HG03280 (cell line): ENCODE results near the gene FKBP5.
"Not testable (repeated sequence)": the region's sequence is repeated elsewhere in the genome, so short reads cannot be mapped to it uniquely, and the experiment has no call there.

Experiments
- ATAC-seq: cut with Tn5 transposase; IDR thresholded peaks from one replicate; pipeline ENCODE4 v1.9.1; 2021; ENCODE audit warnings: mild to moderate bottlenecking, moderate library complexity; ENCODE audit not compliant: unreplicated experiment

Gene FKBP5

DNA sequence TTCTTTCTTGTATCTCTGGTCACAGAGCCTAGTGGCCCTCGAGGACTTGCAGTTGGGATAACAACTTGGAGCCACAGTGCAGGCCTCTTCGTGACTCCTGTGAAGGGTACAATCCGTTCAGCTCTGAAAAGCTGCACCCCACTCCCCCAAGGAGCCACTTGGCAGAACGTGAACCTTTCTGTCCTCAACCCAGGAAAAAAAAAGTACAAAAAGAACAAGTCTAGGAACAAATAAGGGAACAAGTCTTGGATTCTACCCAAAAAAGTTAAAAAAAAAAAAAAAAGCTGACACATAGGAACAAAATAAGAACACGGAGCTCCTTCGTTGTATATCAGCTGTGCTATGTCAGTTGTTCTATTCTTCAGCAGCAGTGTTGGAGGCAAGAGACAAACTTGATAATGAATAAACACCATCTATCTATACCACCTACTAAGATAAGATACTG lies 98.1 kb downstream of the FKBP5 start:
- ATAC-seq = no peak

- ATAC-seq = no peak
Measured at GRCh38 chr6:35589904-35590303, 98.8 kb downstream of the FKBP5 start.

GRCh38 chr6:35589201-35589739 lies 99.4 kb downstream of the FKBP5 start:
- ATAC-seq = no peak

GRCh38 chr6:35587167-35587566 lies 101.5 kb downstream of the FKBP5 start:
- ATAC-seq = no peak

- ATAC-seq = no peak
Measured at GRCh38 chr6:35586542-35586941, 102.2 kb downstream of the FKBP5 start.

GRCh38 chr6:35585658-35586057 lies 103.1 kb downstream of the FKBP5 start:
- ATAC-seq = no peak

GRCh38 chr6:35583893-35584688 lies 104.6 kb downstream of the FKBP5 start:
- ATAC-seq = no peak

- no peak for ATAC-seq
Measured at GRCh38 chr6:35582315-35582714, 106.4 kb downstream of the FKBP5 start.

DNA sequence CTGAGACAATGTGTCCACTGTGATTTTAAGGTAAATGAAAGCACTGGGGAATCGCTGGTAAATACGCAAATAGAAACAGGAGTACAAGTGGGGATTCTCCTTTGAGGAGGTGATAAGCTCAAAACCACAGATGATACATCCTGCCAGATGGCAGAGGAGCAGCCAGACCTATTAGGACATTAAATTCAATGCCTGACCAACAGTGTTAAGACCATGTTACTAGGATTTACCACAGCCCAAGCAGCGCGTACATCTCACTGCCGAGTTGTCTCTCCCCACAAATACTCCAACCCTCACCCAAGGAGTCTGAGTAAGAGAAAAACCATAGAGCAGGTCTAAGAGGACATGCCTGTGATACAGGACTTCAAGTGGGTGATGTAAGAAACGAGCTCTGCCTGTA lies 107.1 kb downstream of the FKBP5 start:
- ATAC-seq = no peak

DNA sequence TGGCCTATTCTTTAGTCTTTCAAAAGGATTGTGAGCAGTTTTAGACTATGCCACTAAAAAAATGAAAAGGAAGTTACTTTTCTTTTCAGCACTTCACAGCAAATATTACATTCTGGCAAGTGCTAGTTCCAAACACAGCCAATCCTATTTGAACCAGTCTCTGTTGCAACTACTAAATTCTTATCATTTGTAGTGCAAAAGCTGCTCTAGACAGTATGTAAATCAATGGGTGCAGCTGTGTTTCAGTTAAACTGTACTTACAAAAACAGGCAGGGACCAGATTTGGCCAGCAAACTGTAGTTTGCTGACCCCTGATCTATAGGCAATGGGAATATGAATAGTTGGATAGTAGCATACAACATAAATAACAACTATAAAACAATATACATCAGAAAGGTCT lies 107.9 kb downstream of the FKBP5 start:
- ATAC-seq = no peak

GRCh38 chr6:35576682-35577081 lies 112.0 kb downstream of the FKBP5 start:
- ATAC-seq = no peak

- ATAC-seq = no peak
Measured at GRCh38 chr6:35573495-35574110, 115.1 kb downstream of the FKBP5 start.

DNA sequence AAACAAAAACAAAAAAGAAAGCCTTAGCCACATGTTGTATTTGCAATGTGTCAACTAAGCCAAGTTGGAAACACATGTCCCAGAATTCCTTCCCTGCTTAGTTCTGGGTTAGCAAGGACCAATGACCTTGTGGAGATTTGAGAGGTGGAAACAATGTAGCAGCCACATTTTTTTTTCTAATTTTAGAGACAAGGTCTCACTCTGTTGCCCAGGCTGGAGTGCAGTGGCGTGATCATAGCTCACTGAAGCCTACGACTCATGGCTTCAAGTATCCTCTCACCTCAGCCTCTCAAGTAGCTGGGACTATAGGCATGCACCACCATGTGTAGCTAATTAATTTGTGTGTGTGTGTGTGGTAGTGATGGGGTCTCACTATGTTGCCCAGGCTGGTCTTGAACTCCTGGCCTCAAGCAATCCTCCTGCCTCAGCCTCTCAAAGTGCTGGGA lies 117.8 kb downstream of the FKBP5 start:
- not testable (repeated sequence) for ATAC-seq

GRCh38 chr6:35569011-35569461 lies 119.7 kb downstream of the FKBP5 start:
- no peak for ATAC-seq

GRCh38 chr6:35566794-35567193 lies 121.9 kb downstream of the FKBP5 start:
- ATAC-seq = no peak

GRCh38 chr6:35564733-35565132 lies 124.0 kb downstream of the FKBP5 start:
- no peak for ATAC-seq

DNA sequence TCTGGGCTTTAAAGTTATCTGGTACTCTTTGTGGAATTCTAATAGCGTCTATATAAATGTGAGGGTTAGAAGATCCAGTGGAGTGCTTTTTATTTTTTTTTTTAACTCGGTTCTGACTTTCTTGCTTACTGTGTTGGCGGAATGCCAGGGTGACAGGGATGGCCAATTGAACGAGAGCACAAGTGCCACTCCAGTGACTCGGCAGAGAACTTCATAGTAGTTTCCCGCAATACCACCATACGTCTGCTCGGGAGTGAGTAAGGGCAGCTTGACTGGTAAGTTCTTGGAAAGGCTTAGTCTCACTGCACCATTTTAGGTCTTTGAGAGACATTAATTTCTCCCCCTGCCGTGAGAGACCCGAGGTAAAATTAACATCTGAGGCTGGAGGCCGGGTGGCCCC lies 126.7 kb downstream of the FKBP5 start:
- no peak for ATAC-seq

DNA sequence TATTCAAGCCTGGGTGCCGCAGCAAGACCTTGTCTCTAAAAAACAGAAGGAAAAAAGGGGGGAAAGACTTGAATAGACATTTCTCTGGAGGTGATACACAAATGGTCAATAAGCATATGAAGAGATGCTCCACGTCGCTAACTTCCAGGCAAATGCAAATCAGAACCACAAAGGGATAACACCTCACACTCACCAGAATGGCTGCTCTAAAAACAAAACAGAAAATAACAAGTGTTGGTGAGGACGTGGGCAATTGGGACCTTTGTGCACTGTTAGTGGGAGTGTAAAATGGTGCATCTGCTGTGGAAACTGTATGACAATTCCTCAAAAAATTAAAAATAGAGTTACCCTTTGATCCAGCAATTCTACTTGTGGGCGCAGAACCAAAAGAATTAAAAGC lies 127.6 kb downstream of the FKBP5 start:
- no peak for ATAC-seq

- ATAC-seq = no peak
Measured at GRCh38 chr6:35558571-35558970, 130.1 kb downstream of the FKBP5 start.

DNA sequence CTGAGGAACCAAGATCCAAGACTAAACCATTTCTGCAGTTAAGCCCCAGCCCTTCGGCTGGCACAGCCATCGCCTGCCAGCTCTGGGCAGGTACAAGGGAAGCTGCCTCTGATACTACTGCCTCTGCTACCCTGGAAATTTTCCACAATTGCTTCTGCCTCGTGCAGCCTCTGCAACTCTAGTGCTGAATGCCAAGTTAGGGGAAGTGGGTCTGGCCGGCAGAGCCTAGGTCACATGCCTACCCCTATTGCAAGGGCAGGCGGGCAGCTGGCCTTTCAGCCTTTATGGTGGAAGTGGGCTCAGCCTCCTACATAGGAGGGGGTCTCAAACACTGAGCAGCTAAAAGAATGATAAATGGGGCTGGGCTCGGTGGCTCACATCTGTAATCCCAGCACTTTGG lies 131.5 kb downstream of the FKBP5 start:
- ATAC-seq = no peak

GRCh38 chr6:35554811-35555210 lies 133.9 kb downstream of the FKBP5 start:
- ATAC-seq = no peak

DNA sequence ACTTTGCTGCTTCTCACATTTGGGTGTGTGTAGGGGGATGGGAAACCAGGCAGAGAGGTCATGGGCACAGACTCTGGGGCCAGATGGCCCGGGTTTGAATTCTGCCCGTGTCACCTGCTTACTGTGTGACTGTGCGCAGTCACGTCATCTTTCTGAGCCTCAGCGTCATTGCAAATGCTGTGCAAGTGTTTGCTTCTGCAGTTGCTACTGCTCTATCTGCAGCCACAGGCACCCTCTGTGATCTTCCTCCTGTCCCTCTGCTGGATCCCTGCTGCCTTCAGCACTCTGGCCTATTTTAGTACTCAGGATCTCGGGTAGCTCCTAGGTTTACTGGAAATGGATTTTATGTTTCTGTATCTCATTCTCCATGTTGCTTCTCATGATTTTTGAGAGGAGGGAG lies 135.4 kb downstream of the FKBP5 start:
- ATAC-seq = no peak
